Caco-2 (cell line): ENCODE data around the gene TMEM40. TPM values are rescaled to one million over a fixed set of nuclear protein-coding genes. Genes with fewer than 3 reads are reported as not detected.

Experiments used
- BruUV-seq: library from RNA; stranded (reverse); fragments of 400-500 nt; replicated peaks from 2 replicates; lab custom pipeline; 2021; lab: Mats Ljungman, UMichigan
- CTCF ChIA-PET: fragments of 300-600 bp; sonication (Branson Sonifier 250); formaldehyde crosslinking; loops from one replicate; lab custom pipeline; 2022; ENCODE audit warnings: antibody characterized with exemption; lab: Charles Lee
- POLR2A ChIA-PET: fragments of 300-600 bp; sonication (Branson Sonifier 250); formaldehyde crosslinking; loops from one replicate; lab custom pipeline; 2022; ENCODE audit warnings: antibody characterized with exemption; lab: Charles Lee
- DNase-seq, 2 experiments: peaks; one replicate each; pipeline versions ENCODE4 v3.0.0 to v3.0.0-alpha.2; 2020 to 2022
- H3K27me3 ChIP-seq: replicated peaks from 2 replicates; pipeline ENCODE4 v1.6.0; 2011; ENCODE audit warnings: low read length; ENCODE audit not compliant: control insufficient read depth, insufficient read depth
- H3K36me3 ChIP-seq: 2 replicates; pipeline ENCODE4 v1.5.1; 2011; ENCODE audit warnings: low read length; ENCODE audit not compliant: control insufficient read depth, insufficient read depth
- H3K4me1 ChIP-seq: fragments of 250-450 bp; sonication (Bioruptor Pico); 2 replicates; pipeline ENCODE4 v1.5.1; 2020; ENCODE audit warnings: mild to moderate bottlenecking
- H3K4me3 ChIP-seq: 2 replicates; pipeline ENCODE4 v1.5.1; 2011; ENCODE audit warnings: low read depth, mild to moderate bottlenecking, control low read depth, low read length
- H3K9me3 ChIP-seq: fragments of 250-450 bp; sonication (Bioruptor Pico); 2 replicates; pipeline ENCODE4 v1.5.1; 2020; ENCODE audit warnings: mild to moderate bottlenecking, moderate library complexity
- H3K27ac Mint-ChIP-seq: one replicate; pipeline ENCODE4 v1.8.0; 2022; ENCODE audit warnings: mixed read lengths; ENCODE audit not compliant: unreplicated experiment
- H3K27me3 Mint-ChIP-seq: one replicate; pipeline ENCODE4 v1.8.0; 2022; ENCODE audit warnings: mixed read lengths; ENCODE audit not compliant: insufficient read depth, unreplicated experiment
- H3K36me3 Mint-ChIP-seq: one replicate; pipeline ENCODE4 v1.8.0; 2022; ENCODE audit warnings: mild to moderate bottlenecking, mixed read lengths; ENCODE audit not compliant: insufficient read depth, unreplicated experiment
- H3K4me1 Mint-ChIP-seq: one replicate; pipeline ENCODE4 v1.8.0; 2022; ENCODE audit warnings: low read depth, mixed read lengths; ENCODE audit not compliant: unreplicated experiment
- H3K4me3 Mint-ChIP-seq: one replicate; pipeline ENCODE4 v1.8.0; 2022; ENCODE audit warnings: mild to moderate bottlenecking, moderate library complexity, mixed read lengths; ENCODE audit not compliant: unreplicated experiment
- H3K9me3 Mint-ChIP-seq: one replicate; pipeline ENCODE4 v1.8.0; 2022; ENCODE audit warnings: mixed read lengths; ENCODE audit not compliant: unreplicated experiment
- intact Hi-C: fragments of 100-400 bp; cut with micrococcal nuclease; formaldehyde crosslinking; loops from one replicate; pipeline ENCODE4 v1.10.0; 2022; ENCODE audit not compliant: unreplicated experiment
- total RNA-seq: library from RNA; stranded (reverse); gene quantifications from 2 replicates; pipeline ENCODE4 v1.2.3, GENCODE V29; 2022
- TF ChIP-seq, protein P1 (sequence below), 2 experiments: fragments of 200-600 bp in 1 of 2; IDR thresholded peaks; 1 replicate in 1 of 2; 2 replicates in 1 of 2; pipeline versions ENCODE4 v1.5.1 to v1.8.0; 2011 to 2022; ENCODE audit warnings: antibody characterized with exemption in 1 of 2, control low read depth in 1 of 2, inconsistent platforms in 1 of 2, low read depth in 1 of 2, low read length in 1 of 2, mild to moderate bottlenecking in 1 of 2, moderate library complexity in 1 of 2; ENCODE audit not compliant: insufficient read depth in 1 of 2, severe bottlenecking in 1 of 2, unreplicated experiment in 1 of 2

Gene TMEM40
- total RNA-seq, 1 experiment from 2014 or later = 0.86 TPM

DNA sequence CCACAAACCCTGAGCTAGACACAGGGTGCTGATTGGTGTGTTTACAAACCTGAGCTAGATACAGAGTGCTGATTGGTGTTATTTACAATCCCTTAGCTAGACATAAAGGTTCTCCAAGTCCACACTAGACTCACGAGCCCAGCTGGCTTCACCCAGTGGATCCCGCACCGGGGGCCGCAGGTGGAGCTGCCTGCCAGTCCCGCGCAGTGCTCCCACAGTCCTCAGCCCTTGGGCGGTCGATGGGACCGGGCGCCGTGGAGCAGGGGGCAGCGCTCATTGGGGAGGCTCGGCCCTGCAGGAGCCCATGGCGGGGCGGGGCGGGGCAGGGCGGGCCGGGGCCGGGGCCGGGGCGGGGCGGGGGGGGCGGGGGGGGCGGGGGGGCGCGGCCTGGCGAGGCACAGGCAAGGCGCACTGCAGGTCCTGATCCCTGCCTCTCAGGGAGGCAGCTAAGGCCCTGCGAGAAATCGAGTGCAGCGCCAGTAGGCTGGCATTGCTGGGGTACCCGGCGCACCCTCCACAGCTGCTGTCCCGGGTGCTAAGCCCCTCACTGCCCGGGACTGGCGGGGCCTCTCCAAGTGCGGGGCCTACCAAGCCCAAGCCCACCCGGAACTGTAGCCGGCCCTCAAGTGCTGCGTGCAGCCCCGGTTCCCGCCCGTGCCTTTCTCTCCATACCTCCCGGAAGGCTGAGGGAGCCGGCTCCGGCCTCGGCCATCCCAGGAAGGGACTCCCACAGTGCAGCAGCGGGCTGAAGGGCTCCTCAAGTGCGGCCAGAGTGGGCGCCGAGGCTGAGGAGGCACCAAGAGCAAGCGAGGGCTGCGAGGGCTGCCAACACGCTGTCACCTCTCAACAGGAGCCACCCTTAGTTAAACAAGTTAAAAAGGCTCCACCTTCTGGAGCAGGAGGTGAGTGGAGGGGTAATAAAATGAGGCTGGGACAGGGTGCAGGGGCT is 9.8 kb upstream of the TMEM40 start:
- Mint-ChIP-seq H3K36me3 (no peaks in the 10 kb centered on the region), H3K4me1 (no peaks in the 10 kb centered on the region), H3K27me3 (no peaks in the 10 kb centered on the region), H3K27ac (no peak overlapping the region), H3K4me3 (no peak overlapping the region), H3K9me3 (no peaks in the 10 kb centered on the region)
- TF ChIP-seq, protein P1, sequence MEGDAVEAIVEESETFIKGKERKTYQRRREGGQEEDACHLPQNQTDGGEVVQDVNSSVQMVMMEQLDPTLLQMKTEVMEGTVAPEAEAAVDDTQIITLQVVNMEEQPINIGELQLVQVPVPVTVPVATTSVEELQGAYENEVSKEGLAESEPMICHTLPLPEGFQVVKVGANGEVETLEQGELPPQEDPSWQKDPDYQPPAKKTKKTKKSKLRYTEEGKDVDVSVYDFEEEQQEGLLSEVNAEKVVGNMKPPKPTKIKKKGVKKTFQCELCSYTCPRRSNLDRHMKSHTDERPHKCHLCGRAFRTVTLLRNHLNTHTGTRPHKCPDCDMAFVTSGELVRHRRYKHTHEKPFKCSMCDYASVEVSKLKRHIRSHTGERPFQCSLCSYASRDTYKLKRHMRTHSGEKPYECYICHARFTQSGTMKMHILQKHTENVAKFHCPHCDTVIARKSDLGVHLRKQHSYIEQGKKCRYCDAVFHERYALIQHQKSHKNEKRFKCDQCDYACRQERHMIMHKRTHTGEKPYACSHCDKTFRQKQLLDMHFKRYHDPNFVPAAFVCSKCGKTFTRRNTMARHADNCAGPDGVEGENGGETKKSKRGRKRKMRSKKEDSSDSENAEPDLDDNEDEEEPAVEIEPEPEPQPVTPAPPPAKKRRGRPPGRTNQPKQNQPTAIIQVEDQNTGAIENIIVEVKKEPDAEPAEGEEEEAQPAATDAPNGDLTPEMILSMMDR (IDR thresholded peaks at IDR 0.05; ENCODE audit: insufficient read depth in 1 of 2, low read depth in 1 of 2, low read length in 1 of 2, severe bottlenecking in 1 of 2, unreplicated experiment in 1 of 2) = no peak
- Histone ChIP-seq H3K27me3 (no peaks in the 10 kb centered on the region), H3K36me3 (no peaks in the 10 kb centered on the region), H3K9me3 (no peaks in the 10 kb centered on the region), H3K4me1 (no peaks in the 10 kb centered on the region), H3K4me3 (no peak overlapping the region)
- intact Hi-C loops = no loop called here
- POLR2A ChIA-PET = no interaction called here
- no peak for DNase-seq
- BruUV-seq = no TSS peak
- CTCF ChIA-PET = no interaction called here

DNA sequence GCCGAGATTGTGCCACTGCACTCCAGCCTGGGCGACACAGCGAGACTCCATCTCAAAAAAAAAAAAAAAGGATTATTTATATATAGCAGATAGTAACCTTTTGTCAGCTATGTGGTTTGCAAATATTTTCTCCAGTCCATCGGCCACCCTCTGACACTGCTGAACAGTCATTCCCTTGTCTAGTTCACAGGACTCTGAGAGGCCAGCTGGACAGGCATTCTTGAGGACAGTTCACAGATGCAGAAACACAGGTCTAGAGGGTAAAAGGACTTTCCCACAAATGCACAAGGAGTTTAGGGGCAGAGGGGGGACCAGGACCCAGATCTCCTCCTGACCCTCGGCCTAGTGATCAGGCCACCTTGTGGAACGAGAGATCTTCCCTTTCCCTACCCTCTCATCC is 7.5 kb upstream of the TMEM40 start:
- no TSS peak for BruUV-seq
- Histone ChIP-seq H3K4me1 (peaks cover 6% of the 10 kb centered on the region), H3K4me3 (no peak overlapping the region), H3K9me3 (no peaks in the 10 kb centered on the region), H3K36me3 (no peaks in the 10 kb centered on the region), H3K27me3 (no peaks in the 10 kb centered on the region)
- no peaks in the 10 kb centered on the region for H3K27me3 Mint-ChIP-seq
- no peak overlapping the region for H3K4me3 Mint-ChIP-seq
- H3K27ac Mint-ChIP-seq = no peak overlapping the region
- TF ChIP-seq, protein P1 (IDR thresholded peaks at IDR 0.05; ENCODE audit: insufficient read depth in 1 of 2, low read depth in 1 of 2, low read length in 1 of 2, severe bottlenecking in 1 of 2, unreplicated experiment in 1 of 2) = no peak
- no peaks in the 10 kb centered on the region for H3K36me3 Mint-ChIP-seq
- POLR2A ChIA-PET = interaction anchor here (0.5 kb wide), 1 partner anchor 118 kb away, joined by 4 read pairs; no protein-coding TSS in a partner anchor
- intact Hi-C loops = no loop called here
- CTCF ChIA-PET = no interaction called here
- peaks cover 6% of the 10 kb centered on the region for H3K4me1 Mint-ChIP-seq
- no peaks in the 10 kb centered on the region for H3K9me3 Mint-ChIP-seq
- DNase-seq = no peak

DNA sequence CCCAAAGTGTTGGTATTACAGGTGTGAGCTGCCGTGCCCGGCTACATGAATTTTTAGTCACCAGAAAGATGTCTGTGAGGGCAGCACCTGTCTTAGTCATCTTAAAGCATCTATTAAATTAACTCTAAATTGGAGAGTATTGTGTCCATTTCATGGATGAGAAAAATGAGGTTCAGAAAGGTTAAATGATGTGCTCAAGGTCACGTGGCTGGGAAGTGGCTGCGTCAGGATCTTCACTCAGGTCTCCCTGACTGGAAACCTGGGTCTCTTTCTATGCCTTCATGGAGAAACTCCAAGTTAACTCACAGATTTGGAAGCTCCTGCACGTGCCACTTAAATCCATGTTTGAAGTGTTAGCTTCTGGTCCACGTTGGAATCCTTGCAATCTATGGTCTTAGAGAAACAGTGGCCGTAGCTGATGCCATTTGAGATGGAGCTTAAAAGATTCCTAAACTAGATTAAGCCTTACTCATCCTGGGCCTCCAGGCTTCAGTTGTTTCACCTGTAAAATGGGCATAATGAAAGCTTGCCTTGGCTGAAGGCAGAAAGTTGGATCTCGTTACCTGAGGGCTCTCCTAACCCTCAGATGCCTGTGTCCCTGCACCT is 5.2 kb upstream of the TMEM40 start:
- no TSS peak for BruUV-seq
- intact Hi-C loops = no loop called here
- Mint-ChIP-seq H3K4me1 (peaks cover 16% of the 10 kb centered on the region), H3K27ac (no peak overlapping the region), H3K27me3 (no peaks in the 10 kb centered on the region), H3K9me3 (no peaks in the 10 kb centered on the region), H3K4me3 (no peak overlapping the region), H3K36me3 (no peaks in the 10 kb centered on the region)
- TF ChIP-seq, protein P1 (IDR thresholded peaks at IDR 0.05; ENCODE audit: insufficient read depth in 1 of 2, low read depth in 1 of 2, low read length in 1 of 2, severe bottlenecking in 1 of 2, unreplicated experiment in 1 of 2) = no peak
- H3K27me3 ChIP-seq = no peaks in the 10 kb centered on the region
- DNase-seq = no peak
- H3K9me3 ChIP-seq = no peaks in the 10 kb centered on the region
- peaks cover 18% of the 10 kb centered on the region for H3K4me1 ChIP-seq
- POLR2A ChIA-PET = no interaction called here
- CTCF ChIA-PET = no interaction called here
- H3K4me3 ChIP-seq = no peak overlapping the region
- H3K36me3 ChIP-seq = no peaks in the 10 kb centered on the region
